NCI-H1930 (cell line): ENCODE results near the gene SPRR2B.
"Not testable (repeated sequence)": the region's sequence is repeated elsewhere in the genome, so short reads cannot be mapped to it uniquely, and the experiment has no call there.

Source experiments
- DNase-seq, 2 experiments: peaks; one replicate each; lab custom pipeline; 2025; lab: John Stamatoyannopoulos, UW

SPRR2B gene

DNA sequence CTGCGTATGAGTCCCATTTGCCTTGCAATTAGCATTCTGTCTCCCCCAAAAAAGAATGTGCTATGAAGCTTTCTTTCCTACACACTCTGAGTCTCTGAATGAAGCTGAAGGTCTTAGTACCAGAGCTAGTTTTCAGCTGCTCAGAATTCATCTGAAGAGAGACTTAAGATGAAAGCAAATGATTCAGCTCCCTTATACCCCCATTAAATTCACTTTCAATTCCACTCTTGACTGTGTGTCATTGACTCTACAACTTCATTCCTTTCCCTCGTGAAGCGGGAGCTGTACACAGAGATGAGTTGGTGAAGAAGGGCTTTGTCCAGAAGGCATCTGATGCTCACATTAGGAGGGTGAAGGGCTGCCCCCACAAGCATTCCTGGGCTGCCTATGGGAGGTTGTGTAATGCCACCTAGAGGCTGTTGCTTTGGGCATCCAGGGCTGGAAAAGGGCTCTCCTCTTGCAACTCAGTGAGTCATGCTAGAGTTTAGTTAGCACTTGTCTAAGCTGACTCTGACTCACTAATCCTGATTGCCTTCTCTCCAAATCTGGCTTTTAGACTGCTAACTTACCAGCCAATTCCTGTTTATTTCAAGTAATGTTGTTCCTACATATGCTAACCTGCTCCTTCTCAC, 38.6 kb downstream of the SPRR2B start:
- no peak for DNase-seq

DNA sequence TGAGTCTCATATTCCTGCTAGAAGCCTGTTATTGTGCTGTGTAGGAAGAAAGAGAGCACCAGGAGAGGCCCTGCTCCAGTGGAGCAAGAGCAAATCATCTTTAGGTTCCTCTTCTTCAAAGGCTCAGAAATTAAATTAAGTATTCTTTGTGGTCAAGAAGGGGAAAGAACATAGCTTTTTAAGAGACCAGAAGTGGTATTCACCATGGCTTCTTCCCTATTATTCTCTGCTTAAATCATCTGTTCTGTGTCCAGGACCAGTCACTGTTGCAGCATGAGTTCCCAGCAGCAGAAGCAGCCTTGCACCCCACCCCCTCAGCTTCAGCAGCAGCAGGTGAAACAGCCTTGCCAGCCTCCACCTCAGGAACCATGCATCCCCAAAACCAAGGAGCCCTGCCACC, 39.3 kb downstream of the SPRR2B start:
- DNase-seq = no peak

GRCh38 chr1:153030895-153031294, 40.5 kb downstream of the SPRR2B start, which contains the start of gene SPRR1B:
TSS of gene SPRR1B (plus strand) at chr1:153031203. CDS start at chr1:153032346, 1,143 bp downstream.
- DNase-seq = no peak

DNA sequence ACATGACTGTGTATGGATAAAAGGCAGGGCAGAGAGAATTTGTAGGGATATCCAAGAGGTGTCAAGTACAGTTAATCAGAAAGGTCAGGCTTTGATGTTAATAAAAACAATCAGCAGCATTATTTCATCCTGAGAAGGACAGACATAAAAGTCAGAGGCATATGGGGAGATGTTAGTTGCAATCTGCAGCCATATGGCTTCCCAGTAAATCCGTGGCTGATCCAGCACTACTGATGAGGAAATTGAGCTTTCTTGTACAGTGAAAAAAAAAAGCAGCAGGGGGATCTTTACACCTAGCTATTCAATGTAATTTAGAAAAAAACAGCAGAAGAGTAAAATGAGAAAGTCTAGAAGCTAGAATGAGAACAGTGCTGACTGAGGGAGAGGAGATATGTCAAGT, 42.6 kb downstream of the SPRR2B start:
- no peak for DNase-seq

DNA sequence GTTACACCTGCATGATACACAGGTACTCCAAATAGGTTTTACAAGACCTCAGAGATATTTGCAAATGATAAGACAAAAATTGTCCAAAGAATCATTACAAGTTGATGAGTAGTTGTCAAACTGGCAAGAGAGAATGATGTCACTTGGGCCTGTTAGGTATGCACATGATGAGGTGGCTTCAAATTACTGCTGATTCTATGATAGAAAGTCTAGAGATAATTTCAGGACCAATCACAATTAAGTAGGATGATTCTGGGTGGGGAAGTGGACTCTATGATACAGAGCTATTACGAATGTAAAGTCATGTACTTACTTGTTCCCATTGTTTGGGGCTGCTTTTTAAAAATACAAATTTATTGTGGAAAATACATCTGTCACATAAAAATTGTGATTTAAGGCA, 45.6 kb downstream of the SPRR2B start:
- no peak for DNase-seq

DNA sequence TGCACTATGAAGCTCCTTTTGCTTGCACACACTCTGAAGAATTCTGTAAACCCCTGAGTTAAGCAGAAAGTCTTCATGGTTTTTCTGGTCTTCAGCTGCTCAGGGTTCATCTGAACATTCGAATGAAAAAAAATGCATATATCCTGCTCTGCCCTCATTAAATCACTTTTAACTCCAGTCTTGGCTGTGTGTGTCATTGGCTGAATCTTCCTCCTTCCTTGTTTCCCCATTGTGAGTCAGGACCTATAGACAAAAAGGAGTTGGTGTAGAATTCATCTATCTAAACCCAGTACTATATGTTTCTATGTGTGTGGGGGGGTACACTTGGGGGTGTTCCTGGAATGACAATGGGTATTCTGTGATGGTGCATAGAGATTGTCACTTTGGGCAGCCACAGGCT, 47.0 kb downstream of the SPRR2B start:
- no peak for DNase-seq

- no peak for DNase-seq
Observed at GRCh38 chr1:153023109-153023508, 48.3 kb downstream of the SPRR2B start.

DNA sequence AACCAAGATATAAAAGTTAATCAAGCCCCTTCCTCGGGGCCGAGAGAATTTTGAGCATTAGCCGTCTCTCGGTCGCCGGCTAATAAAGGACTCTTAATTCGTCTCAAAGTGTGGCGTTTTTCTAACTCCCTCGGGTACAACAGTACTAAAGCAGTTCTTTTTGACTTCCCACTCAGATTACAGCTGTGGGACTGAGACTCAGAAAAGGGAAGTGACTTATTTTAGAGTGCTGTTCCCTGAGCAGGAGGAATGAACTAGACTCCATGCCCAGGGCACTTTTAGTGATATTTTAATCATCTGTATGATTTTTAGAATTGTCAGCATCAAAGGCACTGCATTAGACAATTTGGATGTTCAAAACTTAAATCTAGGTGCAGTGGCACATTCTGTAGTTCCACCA, 49.1 kb downstream of the SPRR2B start:
- DNase-seq = not testable (repeated sequence)

DNA sequence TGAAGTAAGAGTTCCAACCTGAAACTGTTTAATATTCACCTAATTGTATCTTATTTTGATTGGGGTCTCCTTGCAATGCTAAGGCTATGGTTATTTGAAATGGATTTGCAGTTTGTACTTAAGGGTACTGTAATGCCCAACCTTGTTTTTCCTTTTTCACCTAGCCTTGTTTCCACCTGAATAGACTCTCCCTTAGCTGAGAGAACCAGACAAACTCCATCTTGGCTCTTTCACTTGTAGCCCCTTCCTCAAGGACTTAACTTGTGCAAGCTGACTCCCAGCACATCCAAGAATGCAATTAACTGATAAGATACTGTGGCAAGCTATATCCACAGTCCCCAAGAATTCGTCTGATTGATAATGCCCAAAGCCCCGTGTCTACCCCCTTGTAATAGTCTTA, 49.6 kb downstream of the SPRR2B start:
- DNase-seq = not testable (repeated sequence)
